Activated CD4-positive, alpha-beta T cell treated with anti-CD3 and anti-CD28 coated beads, Interleukin-2, Interleukin-6, amounts not matched to agents 100 ng/mL and 50 ng/mL, durations not matched to agents 16 hours and 8 hours (primary cell): Measurements from ENCODE around the gene GBP1.
"Not testable (repeated sequence)": the region's sequence is repeated elsewhere in the genome, so short reads cannot be mapped to it uniquely, and the experiment has no call there.

Experiments used
- DNase-seq: peaks from one replicate; pipeline ENCODE4 v3.0.0-alpha.2; 2020

The GBP1 gene, protein sequence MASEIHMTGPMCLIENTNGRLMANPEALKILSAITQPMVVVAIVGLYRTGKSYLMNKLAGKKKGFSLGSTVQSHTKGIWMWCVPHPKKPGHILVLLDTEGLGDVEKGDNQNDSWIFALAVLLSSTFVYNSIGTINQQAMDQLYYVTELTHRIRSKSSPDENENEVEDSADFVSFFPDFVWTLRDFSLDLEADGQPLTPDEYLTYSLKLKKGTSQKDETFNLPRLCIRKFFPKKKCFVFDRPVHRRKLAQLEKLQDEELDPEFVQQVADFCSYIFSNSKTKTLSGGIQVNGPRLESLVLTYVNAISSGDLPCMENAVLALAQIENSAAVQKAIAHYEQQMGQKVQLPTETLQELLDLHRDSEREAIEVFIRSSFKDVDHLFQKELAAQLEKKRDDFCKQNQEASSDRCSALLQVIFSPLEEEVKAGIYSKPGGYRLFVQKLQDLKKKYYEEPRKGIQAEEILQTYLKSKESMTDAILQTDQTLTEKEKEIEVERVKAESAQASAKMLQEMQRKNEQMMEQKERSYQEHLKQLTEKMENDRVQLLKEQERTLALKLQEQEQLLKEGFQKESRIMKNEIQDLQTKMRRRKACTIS

DNA sequence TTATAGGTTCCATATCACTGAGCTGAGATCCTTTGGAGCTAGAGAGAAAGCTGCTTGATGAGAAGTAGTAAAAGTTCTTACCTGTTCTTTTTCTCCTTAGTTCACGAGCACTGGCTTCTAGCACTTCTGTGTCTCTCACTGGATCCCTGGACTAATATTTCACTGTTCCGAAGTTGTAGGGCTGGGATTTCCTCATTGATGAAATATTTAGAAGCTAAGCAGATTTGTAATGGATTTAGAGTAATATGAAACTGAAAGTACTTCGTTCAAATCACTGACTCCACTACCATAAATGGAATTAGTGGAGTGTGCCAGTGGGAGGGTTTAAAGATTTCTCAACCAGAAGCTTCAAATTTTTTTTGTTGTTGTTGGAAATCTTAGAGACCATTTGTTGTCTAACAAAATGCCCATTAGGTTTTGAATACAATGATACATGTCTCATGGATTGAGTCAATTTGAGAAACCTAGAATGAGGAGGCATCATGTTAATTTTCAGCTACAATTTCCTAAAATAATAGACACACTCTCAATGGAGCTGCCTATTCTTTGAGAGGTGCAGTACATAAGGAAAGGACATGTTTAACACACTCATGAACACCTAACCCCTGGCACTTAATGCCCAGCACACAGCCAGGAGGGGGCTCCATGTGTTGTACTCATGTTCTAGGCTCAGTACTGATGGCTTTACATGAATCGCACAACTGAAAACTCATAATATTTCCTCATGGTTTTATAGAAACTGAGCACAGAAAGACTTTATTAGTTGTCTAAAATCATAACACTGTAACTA, at the start of gene GBP1:
GBP1 (minus strand) TSS at position 130 of the 790 bp plus-strand sequence. CDS start 1,974 bp downstream, outside the sequence.
- peak; percentile 68 for DNase-seq

DNA sequence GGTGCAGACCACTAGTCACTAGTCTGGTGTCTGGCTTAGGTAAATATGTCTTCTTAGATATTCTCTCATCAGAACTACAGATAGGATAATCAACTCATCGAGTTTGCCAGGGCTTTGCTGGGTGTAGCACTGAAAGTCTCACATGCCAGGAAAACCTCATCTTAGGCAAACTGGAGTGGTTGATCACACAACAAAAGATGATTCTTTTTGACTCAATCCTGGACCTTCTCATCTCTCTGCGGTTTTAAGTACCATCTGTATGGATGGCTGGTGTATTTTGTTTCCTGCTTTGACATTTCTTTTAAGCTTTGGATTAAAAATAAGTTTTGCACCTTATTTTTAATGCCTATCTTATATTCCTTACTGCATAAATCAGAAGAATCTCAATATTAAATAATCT, 49.7 kb upstream of the GBP1 start:
- peak; percentile 26 for DNase-seq

DNA sequence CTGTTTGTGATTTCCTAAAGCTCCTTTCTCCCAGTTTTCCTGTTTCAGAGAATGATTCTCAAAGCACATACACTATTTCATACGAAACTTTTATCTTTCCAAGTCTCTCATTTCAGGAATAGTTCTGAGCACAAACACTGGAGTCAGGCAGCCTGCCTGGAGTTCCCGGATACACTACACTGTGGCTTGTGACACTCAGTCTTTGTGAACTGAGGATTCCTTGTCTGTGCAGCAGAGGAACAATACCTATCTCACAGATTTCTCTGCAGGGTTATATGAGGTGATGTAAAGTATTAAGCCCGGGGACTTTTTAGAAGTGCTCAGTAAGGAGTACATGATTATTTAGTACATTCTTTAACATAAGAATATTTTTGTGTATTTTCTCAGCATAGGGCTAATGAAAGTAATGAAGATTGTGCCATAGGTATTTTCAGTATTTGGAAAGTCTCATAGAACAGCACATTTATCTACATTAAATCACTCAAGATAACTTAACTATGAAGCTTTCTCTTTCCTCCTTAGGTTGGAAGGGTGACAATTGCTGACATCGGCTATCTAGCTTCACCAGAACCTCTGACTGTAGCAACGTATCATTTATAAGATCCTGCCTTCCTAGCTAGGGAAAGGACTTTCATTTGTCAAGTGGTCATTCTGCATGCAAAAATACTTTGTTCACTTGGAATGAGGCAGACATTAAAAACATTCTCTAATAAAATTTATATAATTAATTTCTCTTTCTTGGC, 48.0 kb upstream of the GBP1 start:
- DNase-seq, result no peak

DNA sequence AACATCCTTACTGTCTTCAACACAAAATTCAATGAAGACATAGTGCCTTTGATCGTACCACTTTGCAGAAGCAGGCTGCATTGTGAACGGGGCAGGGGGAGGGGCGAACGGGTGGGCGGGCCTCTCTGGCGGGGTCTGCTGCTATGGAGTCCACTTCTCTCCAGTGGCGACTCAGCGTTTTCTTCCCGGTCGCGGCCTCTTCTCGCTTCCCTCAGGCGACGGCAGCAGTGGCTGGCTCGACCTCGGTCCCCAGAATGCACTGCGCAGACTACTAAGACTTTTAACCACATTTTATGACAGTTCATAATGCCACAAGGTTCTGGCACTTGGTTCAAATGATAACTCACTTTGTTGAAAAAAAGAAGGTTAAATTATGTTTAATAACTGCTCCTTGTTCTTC, 39.7 kb upstream of the GBP1 start:
- DNase-seq, result no peak

DNA sequence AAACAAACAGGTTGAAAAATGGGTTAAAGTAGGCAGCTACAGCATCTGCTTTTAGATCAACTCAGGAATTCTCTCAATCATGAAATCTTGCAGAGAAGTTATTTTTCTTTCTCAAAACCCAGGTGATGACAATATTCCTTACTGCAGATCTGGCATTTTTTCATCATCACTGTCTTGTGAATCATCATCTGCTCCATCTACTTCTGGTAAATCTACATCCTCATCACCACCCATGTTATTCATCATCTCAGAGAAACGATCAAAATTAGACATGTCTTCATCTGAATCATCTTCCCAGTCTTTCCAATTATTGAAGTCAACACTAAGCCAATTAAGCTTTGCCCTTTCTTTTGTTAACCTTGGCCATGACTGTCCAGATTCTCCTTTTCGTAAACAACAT, 39.1 kb upstream of the GBP1 start:
- DNase-seq, result no peak

DNA sequence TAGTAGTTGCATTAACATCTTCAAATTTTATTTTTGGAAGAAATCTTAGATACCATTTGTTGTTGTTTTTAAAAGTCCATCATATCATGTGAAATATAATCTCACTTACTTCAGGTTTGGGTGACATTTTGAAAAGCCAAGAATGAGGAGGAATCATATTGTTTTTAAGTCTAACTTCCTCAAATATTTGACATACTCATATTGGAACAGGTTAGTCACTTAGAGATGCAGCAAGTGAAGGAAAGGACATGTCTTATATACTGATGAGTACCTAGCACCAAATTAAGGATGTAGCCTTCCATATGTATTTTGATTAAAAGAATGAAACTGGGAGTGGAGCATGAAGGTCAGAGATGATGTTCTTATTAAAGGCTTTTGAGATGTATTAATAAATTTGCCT, 37.0 kb upstream of the GBP1 start:
- DNase-seq, result no peak

DNA sequence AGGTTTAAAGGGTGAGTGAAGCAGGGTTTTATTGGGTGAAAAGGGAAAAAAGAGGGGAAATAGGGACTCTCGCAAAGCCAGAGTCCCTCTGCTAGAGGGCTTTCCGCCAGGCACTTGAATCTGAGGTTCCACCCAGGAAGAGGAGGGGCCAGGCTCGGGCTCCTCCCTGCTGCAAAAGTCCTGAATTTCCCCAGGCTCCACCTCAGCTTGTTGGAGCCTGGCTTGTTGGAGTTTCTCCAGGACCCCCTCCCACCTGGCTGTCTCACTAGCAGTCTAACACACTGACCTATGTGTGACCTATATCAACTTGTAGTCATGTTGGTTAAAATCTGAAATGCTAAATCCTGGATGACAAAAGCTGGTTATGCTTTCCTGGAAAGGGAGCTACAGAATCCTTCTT, 35.4 kb upstream of the GBP1 start:
- no peak for DNase-seq

DNA sequence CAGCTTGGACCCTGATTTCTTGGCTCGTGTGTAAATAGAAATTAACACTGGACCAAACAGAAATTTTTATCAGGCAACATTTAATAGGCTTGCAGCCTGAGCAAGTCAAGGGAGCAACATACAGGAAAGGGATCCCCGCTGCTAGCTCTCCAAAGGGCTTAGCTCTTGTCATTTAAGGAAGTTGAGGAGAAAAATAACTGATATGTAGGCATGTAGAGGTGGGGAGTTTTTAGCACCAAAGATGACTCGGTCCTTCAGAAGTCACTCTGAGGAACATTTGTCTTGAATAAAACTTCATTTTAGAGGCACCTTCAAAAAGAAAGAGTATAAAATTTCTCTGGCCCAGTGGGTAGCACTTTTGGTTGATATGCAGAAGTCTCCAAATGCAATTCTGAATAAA, 33.8 kb upstream of the GBP1 start:
- no peak for DNase-seq

DNA sequence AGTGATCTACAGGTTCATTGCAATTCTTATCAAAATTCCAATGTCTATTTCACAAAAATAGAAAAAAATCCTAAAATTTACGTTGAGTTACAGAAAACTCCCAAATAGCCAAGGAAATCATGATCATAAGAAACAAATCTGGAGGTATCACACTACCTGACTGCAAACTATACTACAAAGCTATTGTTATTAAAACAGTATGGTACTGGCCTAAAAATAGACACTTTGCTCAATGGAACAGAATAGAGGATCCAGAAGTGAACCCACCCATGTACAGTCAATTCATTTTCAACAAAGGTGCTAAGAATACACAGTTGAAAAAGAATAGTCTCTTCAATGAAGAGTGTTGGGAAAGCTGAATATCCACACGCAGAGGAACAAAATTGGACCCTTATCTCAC, 30.7 kb upstream of the GBP1 start:
- DNase-seq, result no peak

DNA sequence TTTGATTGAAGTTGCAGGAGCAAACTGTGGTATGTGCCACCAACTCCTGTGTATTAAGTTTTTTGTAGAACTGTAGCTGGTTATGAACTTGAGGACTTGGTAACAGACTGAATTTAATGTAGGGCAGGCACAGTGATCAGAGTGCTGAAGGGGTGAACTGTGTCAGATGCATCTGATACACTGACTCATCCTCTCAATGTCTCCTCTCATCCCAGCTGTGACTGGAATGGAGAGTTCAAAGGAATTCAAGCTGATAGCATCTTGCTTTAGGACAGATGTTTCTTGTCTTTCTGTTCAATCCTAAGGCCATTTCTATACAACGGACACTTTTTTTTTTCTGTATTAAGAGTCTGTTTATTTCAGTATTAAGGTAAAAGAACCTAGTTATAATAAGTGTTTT, 25.0 kb upstream of the GBP1 start:
- DNase-seq, result no peak

DNA sequence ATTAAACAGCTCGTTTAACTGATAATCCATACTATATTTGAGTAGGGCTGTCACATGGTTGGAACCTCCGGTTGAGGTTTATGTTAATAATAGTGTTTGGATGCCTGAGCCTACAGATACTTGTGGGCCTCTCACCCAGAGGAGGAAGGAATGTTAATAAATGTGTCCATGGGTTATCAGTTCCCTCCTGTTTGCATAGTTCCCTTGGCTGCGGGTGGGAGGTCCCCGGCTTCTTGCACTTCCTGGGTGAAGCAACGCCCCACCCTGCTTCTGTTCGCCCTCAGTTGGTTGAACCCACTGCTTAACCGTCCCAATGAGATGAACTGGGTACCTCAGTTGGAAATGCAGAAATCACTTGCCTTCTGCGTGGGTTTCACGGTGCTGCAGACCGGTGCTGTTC, 23.6 kb upstream of the GBP1 start:
- DNase-seq, result no peak

DNA sequence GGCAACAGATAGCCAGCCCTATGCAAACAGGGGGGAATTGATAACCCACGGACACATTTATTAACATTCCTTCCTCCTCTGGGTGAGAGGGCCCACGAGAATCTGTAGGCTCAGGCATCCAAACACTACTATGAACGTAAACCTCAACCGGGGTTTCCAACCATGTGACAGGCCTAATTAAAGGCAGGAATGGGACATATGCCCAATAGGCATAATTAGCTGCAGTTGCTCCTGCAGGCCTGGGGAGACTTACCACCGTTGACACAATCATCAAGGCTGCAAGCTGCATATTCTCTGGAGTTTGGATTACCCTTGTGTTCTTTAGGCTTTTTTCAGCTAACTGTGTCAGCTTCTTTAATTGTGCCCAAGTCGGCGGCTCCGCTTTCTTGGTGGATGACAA, 22.2 kb upstream of the GBP1 start:
- DNase-seq, result no peak

DNA sequence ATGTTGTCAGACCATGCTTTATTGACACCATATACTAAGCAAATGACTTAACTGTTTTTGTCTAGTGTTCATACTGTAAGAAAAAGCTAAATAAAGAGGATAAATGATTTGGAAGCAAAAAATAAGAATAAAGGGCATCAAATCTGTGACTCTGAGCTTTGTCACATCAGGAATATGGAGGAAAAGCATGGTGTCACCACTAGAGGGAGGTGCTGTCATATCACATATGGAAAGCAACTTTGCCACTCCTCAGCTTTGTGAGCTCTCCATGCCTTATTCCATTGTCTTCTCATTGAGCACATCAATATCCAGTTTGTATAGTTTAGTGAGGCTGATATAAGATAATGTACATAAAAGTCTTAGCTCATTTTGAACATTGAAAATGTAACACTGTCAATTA, 20.8 kb upstream of the GBP1 start:
- DNase-seq, result peak; percentile 61

DNA sequence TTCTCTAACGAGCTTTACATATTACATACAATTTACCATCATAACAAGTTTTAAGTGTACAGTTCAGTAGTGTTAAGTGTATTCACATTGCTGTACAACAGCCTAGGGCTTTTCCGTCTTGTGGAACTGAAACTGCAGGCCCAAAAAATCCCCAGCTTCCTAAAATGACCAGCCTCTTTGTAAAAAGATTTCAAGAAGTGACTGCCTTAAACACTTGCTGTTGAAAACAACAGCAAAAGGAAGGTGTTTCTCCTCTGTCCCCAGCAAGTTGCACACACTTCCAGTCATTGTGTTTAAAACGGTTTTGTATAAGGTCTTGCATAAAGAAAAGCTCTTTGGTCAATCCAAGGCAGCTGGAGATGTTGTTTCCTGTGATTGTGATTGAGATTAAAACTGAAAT, 16.0 kb upstream of the GBP1 start:
- no peak for DNase-seq

DNA sequence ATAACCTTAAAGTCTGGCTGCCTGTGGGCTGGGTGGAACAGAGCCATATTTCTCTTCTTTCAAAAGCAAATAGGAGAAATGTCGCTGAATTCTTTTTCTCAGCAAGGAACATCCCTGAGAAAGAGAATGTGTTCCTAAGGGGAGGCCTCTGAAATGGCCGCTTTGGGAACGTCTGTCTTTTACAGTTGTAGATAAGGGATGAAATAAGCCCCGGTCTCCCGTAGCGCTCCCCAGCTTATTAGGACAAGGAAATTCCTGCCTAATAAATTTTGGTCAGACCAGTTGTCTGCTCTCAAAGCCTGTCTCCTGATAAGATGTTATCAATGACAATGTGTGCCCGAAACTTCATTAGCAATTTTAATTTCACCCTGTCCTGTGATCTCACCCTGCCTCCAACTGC, 15.1 kb upstream of the GBP1 start:
- not testable (repeated sequence) for DNase-seq

DNA sequence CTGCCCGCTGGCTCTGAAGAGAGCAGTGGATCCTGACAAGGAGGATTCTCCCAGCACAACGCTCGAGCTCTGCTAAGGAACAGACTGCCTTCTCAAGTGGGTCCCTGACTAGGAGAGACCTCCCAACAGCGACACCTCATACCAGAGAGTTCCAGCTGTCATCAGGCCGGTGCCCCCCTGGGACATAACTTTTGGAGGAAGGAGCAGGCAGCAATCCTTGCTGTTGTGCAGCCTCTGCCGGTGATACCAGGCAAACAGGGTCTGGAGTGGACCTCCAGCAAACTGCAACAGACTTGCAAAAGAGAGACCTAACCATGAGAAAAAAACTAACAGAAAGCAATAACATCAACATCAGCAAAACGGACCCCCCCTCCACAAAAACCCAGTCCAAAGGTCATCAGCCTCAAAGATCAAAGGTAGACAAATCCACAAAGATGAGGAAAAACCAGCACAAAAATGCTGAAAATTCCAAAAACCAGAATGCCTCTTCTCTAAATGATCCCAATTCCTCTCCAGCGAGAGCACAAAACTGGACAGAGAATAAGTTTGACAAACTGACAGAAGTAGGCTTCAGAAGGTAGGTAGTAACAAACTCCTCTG, 7.6 kb upstream of the GBP1 start:
- DNase-seq, result not testable (repeated sequence)

DNA sequence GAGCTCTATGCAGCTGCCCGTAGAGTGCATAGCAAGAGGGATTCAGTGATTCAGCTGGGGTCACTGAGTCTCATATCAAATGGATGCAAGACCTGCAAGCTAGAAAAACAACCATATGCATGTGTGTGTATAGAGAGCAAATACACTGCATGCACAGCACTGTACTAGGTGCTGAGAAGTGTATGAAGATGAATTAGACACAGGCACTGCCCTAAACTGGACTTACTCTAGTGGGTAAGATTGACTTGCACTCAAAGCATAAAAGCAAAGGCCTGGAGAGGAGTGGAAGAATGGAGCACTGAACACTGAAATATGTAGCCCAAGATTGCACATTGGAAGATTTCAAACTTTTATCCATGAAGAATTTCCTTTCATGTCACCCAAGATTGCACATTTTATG, 5.5 kb upstream of the GBP1 start:
- DNase-seq, result no peak

DNA sequence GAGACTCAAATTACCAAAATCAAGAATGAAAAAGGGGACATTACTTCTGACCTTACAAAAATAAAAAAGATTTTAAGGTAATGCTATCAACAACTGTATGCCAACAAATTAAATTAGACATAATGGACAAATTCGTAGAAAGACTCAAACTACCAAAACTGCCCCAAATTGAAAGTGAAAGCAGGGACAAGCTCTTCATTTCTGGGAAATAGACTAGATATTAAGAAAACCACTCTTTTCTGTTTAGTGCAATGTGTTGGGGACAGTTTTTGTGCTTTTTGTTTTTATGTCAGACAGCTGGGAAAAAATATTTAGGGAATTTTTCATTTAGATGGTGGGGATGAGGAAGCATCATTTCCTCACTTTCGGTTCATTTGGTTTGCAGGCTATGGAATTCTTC, 4.9 kb upstream of the GBP1 start:
- peak; percentile 39 for DNase-seq

DNA sequence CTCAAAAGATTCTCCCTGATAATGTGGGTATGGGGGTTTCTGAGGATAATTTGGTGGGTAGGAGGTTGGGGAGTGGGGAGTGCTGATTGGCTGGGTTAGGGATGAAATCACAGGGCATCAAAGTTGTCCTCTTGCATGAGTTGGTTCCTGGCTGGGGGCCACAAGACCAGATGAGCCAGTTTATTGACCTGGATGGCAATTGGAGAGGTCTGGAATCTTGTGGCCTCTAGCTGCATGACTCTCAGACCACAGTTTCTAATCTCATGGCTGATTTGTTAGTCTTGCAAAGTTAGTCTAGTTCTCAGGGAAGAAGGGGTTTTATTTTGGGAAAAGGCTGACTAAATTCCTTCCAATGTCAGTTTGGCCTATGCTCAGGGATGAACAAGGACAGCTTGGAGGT, 3.3 kb upstream of the GBP1 start:
- DNase-seq, result no peak

DNA sequence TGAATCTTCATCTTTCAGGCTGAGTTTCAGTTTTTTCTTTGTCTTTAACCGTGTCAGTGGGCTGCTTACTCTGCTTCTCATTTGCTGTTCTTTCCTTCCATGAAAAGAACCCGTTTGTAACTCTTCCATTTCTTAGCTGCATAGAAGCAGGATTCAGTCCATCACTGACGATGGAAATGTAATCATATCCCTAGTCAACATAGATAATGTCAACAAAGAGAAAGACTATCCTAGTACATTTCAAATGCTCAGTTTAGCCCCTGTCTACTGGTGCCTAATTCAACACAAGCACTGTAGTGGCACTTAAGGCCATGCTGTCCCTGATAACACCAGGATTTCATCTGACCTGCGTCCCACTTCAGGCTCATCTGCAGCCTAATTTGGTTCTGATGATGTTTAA, 376 bp downstream of the GBP1 start:
- no peak for DNase-seq

DNA sequence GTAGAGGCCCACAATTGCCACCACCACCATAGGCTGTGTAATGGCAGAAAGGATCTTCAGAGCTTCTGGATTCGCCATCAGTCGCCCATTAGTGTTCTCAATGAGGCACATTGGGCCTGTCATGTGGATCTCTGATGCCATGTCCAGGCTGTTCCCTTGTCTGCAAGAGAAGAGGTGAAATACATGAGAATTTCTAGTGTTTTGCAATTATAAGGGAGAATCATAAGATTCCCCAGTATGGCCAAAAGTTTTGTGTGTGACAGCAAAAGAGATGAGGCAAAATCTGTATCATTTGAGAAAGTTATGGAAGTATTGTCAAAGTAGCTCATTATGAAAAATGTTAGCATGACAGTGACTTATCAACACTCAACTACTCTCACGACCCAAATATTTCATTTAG, 1.9 kb downstream of the GBP1 start:
- DNase-seq, result no peak

DNA sequence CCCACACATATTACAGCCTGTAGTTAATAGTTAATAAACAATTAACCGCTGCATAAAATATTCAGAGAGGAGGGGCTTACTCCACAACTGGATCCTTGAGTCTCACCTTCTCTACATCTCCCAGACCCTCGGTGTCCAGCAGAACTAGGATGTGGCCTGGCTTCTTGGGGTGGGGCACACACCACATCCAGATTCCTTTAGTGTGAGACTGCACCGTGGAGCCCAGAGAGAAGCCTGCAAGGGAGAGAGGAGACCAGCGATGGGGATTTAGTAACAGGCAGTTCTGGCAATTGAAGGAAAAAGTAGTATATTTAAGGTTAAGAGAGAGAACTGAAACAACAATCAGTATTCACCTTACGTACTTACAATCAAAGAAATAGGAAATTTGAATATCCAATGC, 4.9 kb downstream of the GBP1 start:
- DNase-seq, result no peak

DNA sequence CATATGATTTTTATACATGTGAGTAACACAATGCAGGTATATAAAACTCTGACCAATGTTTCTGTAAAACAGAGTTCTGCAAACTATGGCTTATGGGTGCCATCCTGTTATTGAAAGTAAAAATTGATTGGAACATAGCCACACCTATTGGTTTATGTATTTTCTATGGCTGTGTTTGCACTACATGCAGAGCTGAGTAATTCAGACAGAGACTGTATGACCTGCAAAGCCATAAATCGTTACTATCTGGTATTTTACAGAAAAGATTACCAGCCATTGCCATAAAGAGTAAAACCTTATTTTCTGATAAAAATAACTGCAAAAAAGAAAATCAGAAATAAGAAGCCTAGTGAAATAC, 13.1 kb downstream of the GBP1 start:
- DNase-seq, result no peak
